Measurements from ENCODE around the gene ZC3H18. TPM values are rescaled to one million over a fixed set of nuclear protein-coding genes. Genes with fewer than 3 reads are reported as not detected.

ZC3H18 gene
- total and polyA plus RNA-seq, 2 experiments from 2014 or later = 30.0 to 40.7 TPM

- DNase-seq (ENCODE audit: low spot score) (peak; percentile 19), ATAC-seq (peak; percentile 43)
- H3K4me2 ChIP-seq = no peak overlapping the region
- H3K79me2 ChIP-seq (replicated peaks; ENCODE audit: insufficient read depth) = no peaks in the 10 kb centered on the region
- peaks cover 5% of the 10 kb centered on the region; the same call in 1 of the 2 replicates for H3F3A ChIP-seq (replicated peaks; ENCODE audit: low read depth)
- Mint-ChIP-seq H3K4me3 (no peak overlapping the region), H3K9me3 (peaks cover 24% of the 10 kb centered on the region), H3K36me3 (ENCODE audit: low read depth) (peaks cover 11% of the 10 kb centered on the region; the same call in 2 of the 3 replicates), H3K27ac (no peak overlapping the region), H3K27me3 (ENCODE audit: insufficient read depth, low read depth, poor library complexity) (peaks cover 20% of the 10 kb centered on the region), H3K4me1 (peaks cover 10% of the 10 kb centered on the region)
- H2AFZ ChIP-seq = no peak overlapping the region
- no peaks in the 10 kb centered on the region; the same call in 1 of the 2 replicates for H3K4me1 ChIP-seq (ENCODE audit: insufficient read depth)
- H4K20me1 ChIP-seq (replicated peaks; ENCODE audit: insufficient read depth) = no peaks in the 10 kb centered on the region
- no peak overlapping the region for H3K4me3 ChIP-seq
- H3K27ac ChIP-seq (ENCODE audit: low read depth) = no peak overlapping the region
- H3K27me3 ChIP-seq (ENCODE audit: insufficient read depth) = no peaks in the 10 kb centered on the region
- TF ChIP-seq, protein P1, sequence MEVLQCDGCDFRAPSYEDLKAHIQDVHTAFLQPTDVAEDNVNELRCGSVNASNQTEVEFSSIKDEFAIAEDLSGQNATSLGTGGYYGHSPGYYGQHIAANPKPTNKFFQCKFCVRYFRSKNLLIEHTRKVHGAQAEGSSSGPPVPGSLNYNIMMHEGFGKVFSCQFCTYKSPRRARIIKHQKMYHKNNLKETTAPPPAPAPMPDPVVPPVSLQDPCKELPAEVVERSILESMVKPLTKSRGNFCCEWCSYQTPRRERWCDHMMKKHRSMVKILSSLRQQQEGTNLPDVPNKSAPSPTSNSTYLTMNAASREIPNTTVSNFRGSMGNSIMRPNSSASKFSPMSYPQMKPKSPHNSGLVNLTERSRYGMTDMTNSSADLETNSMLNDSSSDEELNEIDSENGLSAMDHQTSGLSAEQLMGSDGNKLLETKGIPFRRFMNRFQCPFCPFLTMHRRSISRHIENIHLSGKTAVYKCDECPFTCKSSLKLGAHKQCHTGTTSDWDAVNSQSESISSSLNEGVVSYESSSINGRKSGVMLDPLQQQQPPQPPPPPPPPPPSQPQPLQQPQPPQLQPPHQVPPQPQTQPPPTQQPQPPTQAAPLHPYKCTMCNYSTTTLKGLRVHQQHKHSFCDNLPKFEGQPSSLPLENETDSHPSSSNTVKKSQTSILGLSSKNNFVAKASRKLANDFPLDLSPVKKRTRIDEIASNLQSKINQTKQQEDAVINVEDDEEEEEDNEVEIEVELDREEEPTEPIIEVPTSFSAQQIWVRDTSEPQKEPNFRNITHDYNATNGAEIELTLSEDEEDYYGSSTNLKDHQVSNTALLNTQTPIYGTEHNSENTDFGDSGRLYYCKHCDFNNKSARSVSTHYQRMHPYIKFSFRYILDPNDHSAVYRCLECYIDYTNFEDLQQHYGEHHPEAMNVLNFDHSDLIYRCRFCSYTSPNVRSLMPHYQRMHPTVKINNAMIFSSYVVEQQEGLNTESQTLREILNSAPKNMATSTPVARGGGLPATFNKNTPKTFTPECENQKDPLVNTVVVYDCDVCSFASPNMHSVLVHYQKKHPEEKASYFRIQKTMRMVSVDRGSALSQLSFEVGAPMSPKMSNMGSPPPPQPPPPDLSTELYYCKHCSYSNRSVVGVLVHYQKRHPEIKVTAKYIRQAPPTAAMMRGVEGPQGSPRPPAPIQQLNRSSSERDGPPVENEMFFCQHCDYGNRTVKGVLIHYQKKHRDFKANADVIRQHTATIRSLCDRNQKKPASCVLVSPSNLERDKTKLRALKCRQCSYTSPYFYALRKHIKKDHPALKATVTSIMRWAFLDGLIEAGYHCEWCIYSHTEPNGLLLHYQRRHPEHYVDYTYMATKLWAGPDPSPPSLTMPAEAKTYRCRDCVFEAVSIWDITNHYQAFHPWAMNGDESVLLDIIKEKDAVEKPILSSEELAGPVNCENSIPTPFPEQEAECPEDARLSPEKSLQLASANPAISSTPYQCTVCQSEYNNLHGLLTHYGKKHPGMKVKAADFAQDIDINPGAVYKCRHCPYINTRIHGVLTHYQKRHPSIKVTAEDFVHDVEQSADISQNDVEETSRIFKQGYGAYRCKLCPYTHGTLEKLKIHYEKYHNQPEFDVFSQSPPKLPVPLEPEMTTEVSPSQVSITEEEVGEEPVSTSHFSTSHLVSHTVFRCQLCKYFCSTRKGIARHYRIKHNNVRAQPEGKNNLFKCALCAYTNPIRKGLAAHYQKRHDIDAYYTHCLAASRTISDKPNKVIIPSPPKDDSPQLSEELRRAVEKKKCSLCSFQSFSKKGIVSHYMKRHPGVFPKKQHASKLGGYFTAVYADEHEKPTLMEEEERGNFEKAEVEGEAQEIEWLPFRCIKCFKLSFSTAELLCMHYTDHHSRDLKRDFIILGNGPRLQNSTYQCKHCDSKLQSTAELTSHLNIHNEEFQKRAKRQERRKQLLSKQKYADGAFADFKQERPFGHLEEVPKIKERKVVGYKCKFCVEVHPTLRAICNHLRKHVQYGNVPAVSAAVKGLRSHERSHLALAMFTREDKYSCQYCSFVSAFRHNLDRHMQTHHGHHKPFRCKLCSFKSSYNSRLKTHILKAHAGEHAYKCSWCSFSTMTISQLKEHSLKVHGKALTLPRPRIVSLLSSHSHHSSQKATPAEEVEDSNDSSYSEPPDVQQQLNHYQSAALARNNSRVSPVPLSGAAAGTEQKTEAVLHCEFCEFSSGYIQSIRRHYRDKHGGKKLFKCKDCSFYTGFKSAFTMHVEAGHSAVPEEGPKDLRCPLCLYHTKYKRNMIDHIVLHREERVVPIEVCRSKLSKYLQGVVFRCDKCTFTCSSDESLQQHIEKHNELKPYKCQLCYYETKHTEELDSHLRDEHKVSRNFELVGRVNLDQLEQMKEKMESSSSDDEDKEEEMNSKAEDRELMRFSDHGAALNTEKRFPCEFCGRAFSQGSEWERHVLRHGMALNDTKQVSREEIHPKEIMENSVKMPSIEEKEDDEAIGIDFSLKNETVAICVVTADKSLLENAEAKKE (CRISPR knock-in tag; IDR thresholded peaks at IDR 0.05) = no peak
- peak in 1 of 2 experiments; percentile 31; a peak in 2 of 4 replicates for TF ChIP-seq CTCF (conservative IDR thresholded peaks at IDR 0.05; ENCODE audit: low read depth in 2 of 2)
- no peaks in the 10 kb centered on the region for H3K36me3 ChIP-seq (ENCODE audit: insufficient read depth)
- H3K9me2 ChIP-seq (ENCODE audit: insufficient read depth) = no peaks in the 10 kb centered on the region
These were observed 30.4 kb upstream of the ZC3H18 start for GRCh38 chr16:88539652-88540345.
